Osteocyte (in vitro differentiated cells): ENCODE measurements around the gene TBKBP1. TPM values are rescaled to one million over a fixed set of nuclear protein-coding genes. Genes with fewer than 3 reads are reported as not detected.

Source experiments
- DNase-seq: peaks from one replicate; pipeline ENCODE4 v3.0.0; 2021; ENCODE audit warnings: mixed read lengths; ENCODE audit not compliant: unreplicated experiment; ENCODE audit errors: extremely low spot score
- H3K27ac Mint-ChIP-seq: one replicate; pipeline ENCODE4 v1.8.0; 2021; ENCODE audit warnings: mild to moderate bottlenecking, mixed read lengths; ENCODE audit not compliant: unreplicated experiment
- H3K27me3 Mint-ChIP-seq: one replicate; pipeline ENCODE4 v1.8.0; 2021; ENCODE audit warnings: mixed read lengths; ENCODE audit not compliant: unreplicated experiment
- H3K36me3 Mint-ChIP-seq: one replicate; pipeline ENCODE4 v1.8.0; 2021; ENCODE audit warnings: mixed read lengths; ENCODE audit not compliant: unreplicated experiment
- H3K4me1 Mint-ChIP-seq: one replicate; pipeline ENCODE4 v1.8.0; 2021; ENCODE audit warnings: mixed read lengths; ENCODE audit not compliant: unreplicated experiment
- H3K4me3 Mint-ChIP-seq: one replicate; pipeline ENCODE4 v1.8.0; 2021; ENCODE audit warnings: mild to moderate bottlenecking, moderate library complexity, mixed read lengths; ENCODE audit not compliant: unreplicated experiment
- H3K9me3 Mint-ChIP-seq: one replicate; pipeline ENCODE4 v1.8.0; 2021; ENCODE audit warnings: mixed read lengths; ENCODE audit not compliant: unreplicated experiment
- CTCF ChIP-seq: fragments of 200-600 bp; sonication (generic); IDR thresholded peaks from 2 replicates; pipeline ENCODE4 v1.5.0; 2021; ENCODE audit warnings: antibody characterized with exemption, mild to moderate bottlenecking, moderate library complexity
- total RNA-seq: library from RNA; stranded (reverse); gene quantifications from 2 replicates; pipeline ENCODE4 v1.2.1, GENCODE V29; 2021

The TBKBP1 gene
- total RNA-seq, 1 donor from 2014 or later = 16.5 TPM

DNA sequence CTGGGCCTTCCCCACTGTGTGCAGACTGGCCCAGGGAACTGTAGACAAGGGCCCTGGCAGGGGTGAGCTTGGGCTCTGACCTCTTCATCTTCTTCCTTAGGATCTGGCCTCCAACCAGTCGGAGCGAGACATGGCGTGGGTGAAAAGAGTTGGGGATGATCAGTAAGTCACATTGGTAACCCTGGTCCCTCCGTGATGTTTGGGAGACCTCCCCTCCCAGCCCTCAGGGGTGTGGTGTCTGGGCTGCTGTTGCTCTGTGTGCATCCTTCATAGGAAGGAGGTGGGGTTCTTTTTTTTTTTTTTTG is 5.5 kb downstream of the TBKBP1 start:
- H3K27ac Mint-ChIP-seq = no peak overlapping the region
- no peaks in the 10 kb centered on the region for H3K27me3 Mint-ChIP-seq
- H3K9me3 Mint-ChIP-seq = no peaks in the 10 kb centered on the region
- H3K36me3 Mint-ChIP-seq = peaks cover 13% of the 10 kb centered on the region
- H3K4me3 Mint-ChIP-seq = no peak overlapping the region
- peaks cover 11% of the 10 kb centered on the region for H3K4me1 Mint-ChIP-seq
- no peak for DNase-seq
- no peak for TF ChIP-seq CTCF

GRCh38 chr17:47700471-47701449 is 6.8 kb downstream of the TBKBP1 start:
- DNase-seq = no peak
- Mint-ChIP-seq H3K4me3 (no peak overlapping the region), H3K4me1 (peaks cover 1% of the 10 kb centered on the region), H3K27me3 (no peaks in the 10 kb centered on the region), H3K27ac (no peak overlapping the region), H3K9me3 (no peaks in the 10 kb centered on the region), H3K36me3 (peaks cover 21% of the 10 kb centered on the region)
- TF ChIP-seq CTCF = no peak

GRCh38 chr17:47701608-47702007 is 7.6 kb downstream of the TBKBP1 start:
- no peak for TF ChIP-seq CTCF
- Mint-ChIP-seq H3K27ac (no peak overlapping the region), H3K27me3 (no peaks in the 10 kb centered on the region), H3K4me1 (no peaks in the 10 kb centered on the region), H3K4me3 (no peak overlapping the region), H3K9me3 (no peaks in the 10 kb centered on the region), H3K36me3 (peaks cover 21% of the 10 kb centered on the region)
- no peak for DNase-seq

DNA sequence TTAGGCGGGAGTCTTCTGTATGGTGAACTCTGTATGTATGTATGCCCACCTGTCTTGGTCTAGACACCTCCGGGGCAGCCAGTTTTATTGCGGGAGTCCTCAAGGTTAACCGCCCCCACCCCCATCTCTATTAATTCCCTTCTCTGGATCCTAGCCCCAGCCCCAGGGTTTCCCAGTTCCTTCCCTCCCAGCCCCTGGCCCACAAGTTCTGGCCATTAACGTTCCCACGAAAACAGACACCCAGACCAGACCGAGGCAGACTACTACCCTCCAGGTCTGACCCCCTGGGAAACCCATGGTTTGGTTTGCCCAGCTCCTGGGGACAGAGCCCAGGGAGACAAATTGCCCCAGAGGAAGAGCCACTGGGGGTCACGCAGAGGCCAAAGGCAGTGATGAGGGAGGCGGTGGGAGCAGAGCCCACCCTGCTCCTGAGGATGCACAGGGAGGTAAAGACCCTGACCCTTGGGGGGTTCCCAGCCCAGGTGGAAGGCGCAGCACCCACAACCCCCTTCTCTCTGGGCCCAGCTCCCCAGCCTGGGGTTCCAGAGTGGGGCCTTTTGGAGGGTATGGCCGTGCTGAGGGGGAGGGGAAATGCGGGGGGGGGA is 8.5 kb downstream of the TBKBP1 start:
- Mint-ChIP-seq H3K27me3 (no peaks in the 10 kb centered on the region), H3K4me3 (no peak overlapping the region), H3K27ac (no peak overlapping the region), H3K9me3 (no peaks in the 10 kb centered on the region), H3K4me1 (peaks cover 1% of the 10 kb centered on the region), H3K36me3 (peaks cover 21% of the 10 kb centered on the region)
- no peak for DNase-seq
- no peak for TF ChIP-seq CTCF

DNA sequence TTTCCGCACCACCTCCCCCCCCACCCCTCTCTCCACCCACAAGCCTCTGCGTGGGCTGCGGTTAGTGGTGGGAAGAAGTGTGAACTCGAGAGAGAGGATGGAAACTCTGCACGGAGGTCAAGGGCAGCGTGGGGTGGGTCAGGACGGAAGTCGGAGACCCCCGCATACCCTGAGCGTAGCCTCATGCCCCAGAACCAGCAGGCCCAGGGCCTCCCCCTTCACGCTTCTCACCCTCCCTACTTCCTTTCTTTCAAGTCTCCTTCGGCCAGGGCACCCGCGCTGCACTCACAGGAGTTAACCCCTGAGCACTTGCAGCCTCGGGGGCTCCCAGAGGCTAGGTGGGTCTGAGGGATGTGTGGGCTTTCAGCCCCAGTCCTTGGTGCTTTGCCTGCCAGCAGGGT is 9.2 kb downstream of the TBKBP1 start:
- no peaks in the 10 kb centered on the region for H3K9me3 Mint-ChIP-seq
- DNase-seq = no peak
- no peaks in the 10 kb centered on the region for H3K27me3 Mint-ChIP-seq
- H3K4me3 Mint-ChIP-seq = no peak overlapping the region
- no peak overlapping the region for H3K27ac Mint-ChIP-seq
- peaks cover 1% of the 10 kb centered on the region for H3K4me1 Mint-ChIP-seq
- H3K36me3 Mint-ChIP-seq = peaks cover 21% of the 10 kb centered on the region
- TF ChIP-seq CTCF = no peak
